ENCODE results near the gene UBQLNL.

UBQLNL gene

GRCh38 chr11:5522308-5522707 lies 5.8 kb upstream of the UBQLNL start (continued):
- TF ChIP-seq REST (tag by site-specific recombination; IDR thresholded peaks at IDR 0.05) = no peak
- no peak for TF ChIP-seq ZSCAN23 (tag by site-specific recombination; IDR thresholded peaks at IDR 0.05)
- TF ChIP-seq PBX3 (CRISPR knock-in tag; IDR thresholded peaks at IDR 0.05) = no peak
- no peak for TF ChIP-seq ZNF148 (tag by site-specific recombination; IDR thresholded peaks at IDR 0.05; ENCODE audit: borderline replicate concordance)

GRCh38 chr11:5521540-5521939 lies 5.0 kb upstream of the UBQLNL start:
- no peaks in the 10 kb centered on the region for H3K36me3 ChIP-seq (ENCODE audit: control insufficient read depth in 2 of 2, insufficient read depth in 1 of 2, low read length in 2 of 2)
- CTCF ChIA-PET = no interaction called here
- H3K4me1 ChIP-seq (ENCODE audit: control insufficient read depth, insufficient read depth, low read length) = no peaks in the 10 kb centered on the region
- POLR2A ChIA-PET = no interaction called here
- no peak overlapping the region for H3K27ac ChIP-seq (ENCODE audit: extremely low read depth, low read depth, low read length)
- H3K9me3 ChIP-seq (ENCODE audit: control insufficient read depth, insufficient read depth, low read depth, low read length) = no peaks in the 10 kb centered on the region
- no peak overlapping the region for H3K4me3 ChIP-seq (ENCODE audit: low read depth, low read length)
- no peak for TF ChIP-seq ZIC2 (tag by site-specific recombination; IDR thresholded peaks at IDR 0.05)
- TF ChIP-seq ZNF266 (tag by site-specific recombination; IDR thresholded peaks at IDR 0.05; ENCODE audit: low read depth) = no peak
- TF ChIP-seq ZNF37A (tag by site-specific recombination; IDR thresholded peaks at IDR 0.05) = no peak
- TF ChIP-seq MZF1 (tag by site-specific recombination; IDR thresholded peaks at IDR 0.05; ENCODE audit: borderline replicate concordance) = no peak
- TF ChIP-seq ZNF843 (tag by site-specific recombination; IDR thresholded peaks at IDR 0.05) = no peak
- TF ChIP-seq SP2 (tag by site-specific recombination; IDR thresholded peaks at IDR 0.05) = no peak
- TF ChIP-seq YY1 (tag by site-specific recombination; IDR thresholded peaks at IDR 0.05) = no peak
- no peak for TF ChIP-seq TRIM28 (IDR thresholded peaks at IDR 0.05; ENCODE audit: borderline replicate concordance, low read length)
- no peak for TF ChIP-seq ZNF488 (tag by site-specific recombination; IDR thresholded peaks at IDR 0.05)
- TF ChIP-seq ZNF112 (tag by site-specific recombination; IDR thresholded peaks at IDR 0.05) = no peak
- no peak for TF ChIP-seq ZXDB (tag by site-specific recombination; IDR thresholded peaks at IDR 0.05)
- no peak for TF ChIP-seq ZNF350 (tag by site-specific recombination; IDR thresholded peaks at IDR 0.05)
- no peak for TF ChIP-seq ZBTB21 (tag by site-specific recombination; IDR thresholded peaks at IDR 0.05)
- TF ChIP-seq ZNF792 (tag by site-specific recombination; IDR thresholded peaks at IDR 0.05) = no peak

Measured in HEK293 (cell line).